Measurements from ENCODE around the gene RIOK2. TPM values are rescaled to one million over a fixed set of nuclear protein-coding genes. Genes with fewer than 3 reads are reported as not detected.

The RIOK2 gene
- total and polyA plus RNA-seq, 2 of the 8 experiments (the other 6 are each of a cell fraction or from before 2014, with no cell fraction given) = 5.4 to 35.0 TPM

DNA sequence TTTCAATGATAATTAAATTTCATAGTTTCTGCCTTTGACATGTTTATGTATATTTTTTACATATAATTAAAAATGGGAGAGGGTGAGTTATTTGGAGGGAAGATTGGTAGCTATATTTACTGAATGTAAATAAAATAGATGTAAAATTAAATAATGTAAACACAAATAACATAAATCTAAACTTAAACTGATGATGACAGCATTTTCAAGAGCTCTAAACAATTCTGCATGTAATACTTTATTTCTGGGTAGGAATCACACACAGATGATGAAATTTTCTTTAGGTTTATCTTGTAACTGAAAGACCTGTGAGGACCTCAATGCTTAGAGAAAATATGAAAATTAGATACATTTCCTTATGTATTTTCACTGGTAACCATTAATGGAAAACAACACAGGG, 42.2 kb upstream of the RIOK2 start:
- POLR2A ChIA-PET (ENCODE audit: partially characterized antibody) = no interaction called here

More for the DNA sequence above, 42.2 kb upstream of the RIOK2 start:
- Histone ChIP-seq H3K27me3 (replicated peaks in 1 of 4; ENCODE audit: control insufficient read depth in 3 of 4, extremely low read depth in 1 of 4, insufficient read depth in 3 of 4, low read length in 3 of 4) (no peaks in the 10 kb centered on the region), H2BK20ac (ENCODE audit: low read length) (no peak overlapping the region), H4K8ac (ENCODE audit: extremely low read depth, insufficient read depth, low read length) (no peak overlapping the region), H3K23me2 (ENCODE audit: low read depth, low read length) (no peaks in the 10 kb centered on the region), H3K36me3 (ENCODE audit: control insufficient read depth in 2 of 4, insufficient read depth in 4 of 4, low read length in 3 of 4) (no peaks in the 10 kb centered on the region), H4K91ac (replicated peaks; ENCODE audit: insufficient read length, low read length) (no peak overlapping the region), H2BK12ac (ENCODE audit: low read depth, low read length) (no peak overlapping the region), H2BK15ac (ENCODE audit: low read length) (no peak overlapping the region), H3K79me1 (ENCODE audit: low read depth, low read length) (no peaks in the 10 kb centered on the region), H3K4me1 (replicated peaks in 1 of 4; ENCODE audit: control insufficient read depth in 3 of 4, insufficient read depth in 4 of 4, low read length in 3 of 4) (no peaks in the 10 kb centered on the region), H4K5ac (ENCODE audit: insufficient read length, low read depth, low read length) (no peak overlapping the region), H3K18ac (ENCODE audit: extremely low read depth, low read length) (no peak overlapping the region), H2BK120ac (replicated peaks; ENCODE audit: low read depth, low read length) (no peak overlapping the region), H2BK5ac (ENCODE audit: low read depth, low read length) (no peak overlapping the region), H3K79me2 (ENCODE audit: control insufficient read depth in 1 of 2, insufficient read depth in 2 of 2, low read length in 2 of 2) (no peaks in the 10 kb centered on the region), H3K9me3 (ENCODE audit: insufficient read depth in 2 of 2, low read depth in 1 of 2, low read length in 1 of 2) (no peaks in the 10 kb centered on the region), H3K4me3 (ENCODE audit: extremely low read depth in 1 of 4, insufficient read depth in 2 of 4, low read depth in 3 of 4, low read length in 4 of 4) (no peak overlapping the region), H3K27ac (ENCODE audit: low read depth, low read length) (no peak overlapping the region), H3K9ac (replicated peaks in 1 of 4; ENCODE audit: extremely low read depth in 1 of 4, low read depth in 3 of 4, low read length in 3 of 4) (no peak overlapping the region), H3K4ac (replicated peaks; ENCODE audit: insufficient read length, low read depth, low read length) (no peak overlapping the region), H3K4me2 (ENCODE audit: insufficient read depth in 1 of 2, low read depth in 2 of 2, low read length in 2 of 2) (no peak overlapping the region), H2AK5ac (ENCODE audit: low read depth, low read length) (no peak overlapping the region), H3K23ac (ENCODE audit: insufficient read length) (no peak overlapping the region), H3K14ac (ENCODE audit: insufficient read length) (no peak overlapping the region), H4K20me1 (replicated peaks in 1 of 2; ENCODE audit: control insufficient read depth in 1 of 2, insufficient read depth in 2 of 2, low read length in 2 of 2) (no peaks in the 10 kb centered on the region), H3K56ac (replicated peaks; ENCODE audit: insufficient read length, low read depth, low read length) (no peak overlapping the region), H2AFZ (ENCODE audit: low read length) (no peak overlapping the region)
- CTCF ChIA-PET (ENCODE audit: partially characterized antibody) = no interaction called here
- TF ChIP-seq SRF (IDR thresholded peaks at IDR 0.05; ENCODE audit: low read depth, low read length) (no peak), CBX8 (IDR thresholded peaks at IDR 0.05; ENCODE audit: borderline replicate concordance, low read depth, low read length) (no peak), SUZ12 (IDR thresholded peaks at IDR 0.05; ENCODE audit: low read length) (no peak), MAFK (IDR thresholded peaks at IDR 0.05; ENCODE audit: low read depth, low read length) (no peak), RNF2 (IDR thresholded peaks at IDR 0.05; ENCODE audit: borderline replicate concordance, low read depth, low read length, missing control alignments, poor library complexity, severe bottlenecking) (no peak), SIRT6 (IDR thresholded peaks at IDR 0.05; ENCODE audit: low read length) (no peak), NRF1 (IDR thresholded peaks at IDR 0.05; ENCODE audit: low read depth, low read length) (no peak), BCL11A (IDR thresholded peaks at IDR 0.05; ENCODE audit: low read depth in 2 of 2, low read length in 2 of 2) (no peak), BACH1 (IDR thresholded peaks at IDR 0.05; ENCODE audit: low read length) (no peak)
- TF ChIP-seq, protein P1, sequence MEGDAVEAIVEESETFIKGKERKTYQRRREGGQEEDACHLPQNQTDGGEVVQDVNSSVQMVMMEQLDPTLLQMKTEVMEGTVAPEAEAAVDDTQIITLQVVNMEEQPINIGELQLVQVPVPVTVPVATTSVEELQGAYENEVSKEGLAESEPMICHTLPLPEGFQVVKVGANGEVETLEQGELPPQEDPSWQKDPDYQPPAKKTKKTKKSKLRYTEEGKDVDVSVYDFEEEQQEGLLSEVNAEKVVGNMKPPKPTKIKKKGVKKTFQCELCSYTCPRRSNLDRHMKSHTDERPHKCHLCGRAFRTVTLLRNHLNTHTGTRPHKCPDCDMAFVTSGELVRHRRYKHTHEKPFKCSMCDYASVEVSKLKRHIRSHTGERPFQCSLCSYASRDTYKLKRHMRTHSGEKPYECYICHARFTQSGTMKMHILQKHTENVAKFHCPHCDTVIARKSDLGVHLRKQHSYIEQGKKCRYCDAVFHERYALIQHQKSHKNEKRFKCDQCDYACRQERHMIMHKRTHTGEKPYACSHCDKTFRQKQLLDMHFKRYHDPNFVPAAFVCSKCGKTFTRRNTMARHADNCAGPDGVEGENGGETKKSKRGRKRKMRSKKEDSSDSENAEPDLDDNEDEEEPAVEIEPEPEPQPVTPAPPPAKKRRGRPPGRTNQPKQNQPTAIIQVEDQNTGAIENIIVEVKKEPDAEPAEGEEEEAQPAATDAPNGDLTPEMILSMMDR (IDR thresholded peaks at IDR 0.05; ENCODE audit: control extremely low read depth in 1 of 3, insufficient read depth in 1 of 3, low read depth in 1 of 3, low read length in 3 of 3) = no peak
- DNase-seq (ENCODE audit: low read depth in 1 of 2, low spot score in 2 of 2) = no peak
- no peak for FAIRE-seq
